Stimulated activated CD8-positive, alpha-beta memory T cell treated with anti-CD3 and anti-CD28 coated beads, Interleukin-15, amount 100 ng/mL, for 48 hours (primary cell): ENCODE results near the gene CABP7.
"Not testable (repeated sequence)": the region's sequence is repeated elsewhere in the genome, so short reads cannot be mapped to it uniquely, and the experiment has no call there.

Experiments used
- DNase-seq, 2 donors: peaks; one replicate each; pipeline ENCODE4 v3.0.0-alpha.2; 2020; ENCODE audit warnings: low read depth in 2 of 2

CABP7 gene

GRCh38 chr22:29748248-29748893 lies 28.6 kb downstream of the CABP7 start:
- no peak for DNase-seq

DNA sequence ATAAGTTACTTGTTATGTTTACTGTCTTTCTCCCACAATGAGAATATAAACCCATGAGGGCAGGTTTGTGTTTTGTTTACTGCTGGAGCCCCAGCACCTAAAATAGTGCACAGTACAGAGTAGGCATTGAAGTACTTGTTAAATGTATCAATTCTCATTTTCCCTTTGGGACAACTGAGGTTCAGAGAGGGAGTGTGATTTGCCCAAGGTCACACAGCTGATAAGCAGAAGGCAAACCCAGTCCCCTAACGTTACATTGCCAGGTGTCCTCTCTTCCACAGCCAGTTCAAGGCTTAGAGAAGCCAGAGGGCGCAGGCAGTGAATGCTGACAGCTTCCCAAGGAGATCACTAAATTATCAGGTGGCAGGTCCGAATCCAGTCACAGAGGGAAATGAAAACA lies 30.2 kb downstream of the CABP7 start:
- no peak for DNase-seq

- DNase-seq = no peak
These were observed 31.0 kb downstream of the CABP7 start for GRCh38 chr22:29750559-29751538.

GRCh38 chr22:29751669-29752068 lies 31.9 kb downstream of the CABP7 start:
- DNase-seq = no peak

DNA sequence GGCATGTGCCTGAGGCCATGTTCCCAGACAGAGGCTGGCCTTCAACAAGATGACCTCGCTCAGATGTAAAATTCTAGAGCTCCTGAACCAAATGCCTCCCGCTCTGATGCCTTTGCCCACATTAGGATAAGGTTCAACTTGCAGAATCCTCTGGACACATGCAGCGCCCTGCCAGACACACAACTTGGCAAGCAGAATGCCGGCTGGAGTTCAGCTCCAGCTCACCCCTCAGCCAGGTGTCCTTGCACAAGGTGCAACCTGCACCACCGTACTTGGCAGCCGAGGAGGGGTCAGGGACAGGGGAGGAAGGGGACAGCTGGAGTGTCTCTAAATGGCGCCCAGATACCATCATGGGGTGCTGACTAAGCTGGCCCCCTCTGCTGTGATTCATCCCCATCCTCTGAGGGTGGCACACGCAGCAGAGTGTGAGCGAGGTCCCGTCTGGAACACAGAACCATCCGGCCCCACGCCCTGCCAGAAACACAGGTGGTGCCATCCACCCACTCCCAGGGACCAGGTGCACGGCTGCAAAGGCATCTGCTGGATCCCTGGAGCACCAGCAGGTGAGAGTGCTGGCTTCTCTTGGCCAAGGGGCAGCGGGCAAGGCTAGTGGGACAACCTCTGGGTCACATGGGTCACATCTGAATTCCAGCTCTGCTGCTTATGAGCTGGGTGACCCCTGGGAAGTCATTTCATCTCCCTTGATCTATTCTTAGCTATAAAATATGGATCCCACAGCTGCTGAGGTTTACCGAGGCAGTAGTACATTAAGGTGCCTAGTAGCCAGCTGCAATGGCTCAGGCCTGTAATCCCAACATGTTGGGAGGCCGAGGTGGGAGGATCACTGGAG lies 34.2 kb downstream of the CABP7 start:
- DNase-seq = no peak

DNA sequence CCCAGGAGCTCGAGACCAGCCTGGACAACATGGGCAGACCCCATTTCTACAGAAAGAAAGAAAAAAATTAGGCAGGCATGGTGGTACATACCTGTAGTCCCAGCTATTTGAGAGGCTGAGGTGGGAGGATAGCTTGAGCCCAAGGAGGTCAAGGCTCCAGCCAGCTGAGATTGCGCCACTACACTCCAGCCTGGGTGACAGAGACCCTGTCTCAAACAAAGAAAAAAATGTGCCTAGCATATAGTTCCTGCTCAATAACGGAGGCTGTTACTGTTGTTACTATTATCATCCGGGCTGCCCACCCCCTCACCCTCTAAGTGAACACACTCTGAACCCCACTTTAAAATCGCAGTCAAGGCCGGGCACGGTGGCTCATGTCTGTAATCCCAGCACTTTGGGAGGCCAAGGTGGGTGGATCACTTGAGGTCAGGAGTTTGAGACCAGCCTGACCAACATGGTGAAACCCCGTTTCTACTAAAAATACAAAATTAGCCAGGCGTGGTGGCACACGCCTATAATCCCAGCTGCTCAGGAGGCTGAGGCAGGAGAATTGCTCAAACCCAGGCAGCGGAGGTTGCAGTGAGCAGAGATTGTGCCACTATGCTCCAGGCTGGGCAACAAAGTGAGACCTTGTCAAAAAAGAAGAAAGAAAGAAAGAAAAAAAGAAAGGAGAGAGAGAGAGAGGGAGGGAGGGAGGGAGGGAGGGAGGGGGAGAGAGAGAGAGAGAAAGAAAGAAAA lies 35.0 kb downstream of the CABP7 start:
- DNase-seq = not testable (repeated sequence)

DNA sequence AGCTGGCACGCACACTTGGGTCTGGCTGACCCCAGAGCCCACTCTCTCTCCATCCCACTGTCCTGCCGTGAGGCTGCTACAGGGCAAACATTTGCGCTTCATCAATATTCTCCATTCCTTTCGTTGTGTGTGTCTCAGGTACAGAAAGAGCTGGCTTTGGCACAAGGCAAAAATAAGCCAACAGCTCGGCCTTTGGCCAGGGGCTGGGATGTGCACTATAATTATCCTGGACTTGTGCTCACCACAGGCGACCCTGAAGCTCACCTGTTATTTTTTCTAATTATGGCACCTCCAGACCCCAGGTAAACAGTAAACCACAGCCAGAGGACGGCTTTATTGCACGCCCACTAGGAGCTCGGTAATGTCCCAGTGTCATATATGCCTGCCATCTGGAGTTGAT lies 36.1 kb downstream of the CABP7 start:
- no peak for DNase-seq

GRCh38 chr22:29756341-29756740 lies 36.5 kb downstream of the CABP7 start:
- DNase-seq = no peak

- DNase-seq = no peak
These were observed 37.3 kb downstream of the CABP7 start for GRCh38 chr22:29757096-29757495.

DNA sequence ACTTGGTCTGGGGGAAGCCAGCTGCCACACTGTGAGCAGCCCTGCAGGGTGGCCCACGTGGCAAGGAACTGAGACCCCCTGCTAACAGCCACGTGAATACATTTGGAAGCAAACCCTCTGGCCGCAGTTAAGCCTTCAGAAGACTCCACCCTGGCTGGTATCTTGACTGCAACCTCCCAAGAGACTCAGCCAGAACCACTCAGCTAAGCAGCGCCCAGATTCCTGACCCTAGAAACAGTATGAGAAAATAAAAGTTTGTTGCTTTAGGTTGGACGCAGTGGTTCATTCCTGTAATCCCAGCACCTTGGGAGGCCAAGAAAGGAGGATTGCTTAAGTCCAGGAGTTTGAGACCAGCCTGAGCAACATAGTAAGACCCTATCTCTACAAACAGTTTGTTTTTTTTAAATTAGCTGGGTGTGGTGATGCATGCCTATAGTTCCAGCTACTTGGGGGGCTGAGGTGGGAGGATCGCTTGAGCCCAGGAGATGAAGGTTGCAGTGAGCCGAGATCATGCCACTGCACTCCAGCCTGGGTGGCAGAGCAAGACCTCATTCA lies 38.3 kb downstream of the CABP7 start:
- DNase-seq = no peak

GRCh38 chr22:29758959-29759358 lies 39.2 kb downstream of the CABP7 start:
- DNase-seq = no peak

GRCh38 chr22:29762263-29762662 lies 42.5 kb downstream of the CABP7 start:
- DNase-seq = no peak

- DNase-seq = peak in 1 of 2 donors; percentile 4
These were observed 46.3 kb downstream of the CABP7 start for GRCh38 chr22:29765905-29766631.

GRCh38 chr22:29766632-29767170 lies 46.9 kb downstream of the CABP7 start, which contains the start of gene ZMAT5:
Gene ZMAT5, minus strand, starts transcription at chr22:29767007. Its CDS starts 18,463 bp downstream, at chr22:29748544.
- DNase-seq = peak; percentile 86 to 89

DNA sequence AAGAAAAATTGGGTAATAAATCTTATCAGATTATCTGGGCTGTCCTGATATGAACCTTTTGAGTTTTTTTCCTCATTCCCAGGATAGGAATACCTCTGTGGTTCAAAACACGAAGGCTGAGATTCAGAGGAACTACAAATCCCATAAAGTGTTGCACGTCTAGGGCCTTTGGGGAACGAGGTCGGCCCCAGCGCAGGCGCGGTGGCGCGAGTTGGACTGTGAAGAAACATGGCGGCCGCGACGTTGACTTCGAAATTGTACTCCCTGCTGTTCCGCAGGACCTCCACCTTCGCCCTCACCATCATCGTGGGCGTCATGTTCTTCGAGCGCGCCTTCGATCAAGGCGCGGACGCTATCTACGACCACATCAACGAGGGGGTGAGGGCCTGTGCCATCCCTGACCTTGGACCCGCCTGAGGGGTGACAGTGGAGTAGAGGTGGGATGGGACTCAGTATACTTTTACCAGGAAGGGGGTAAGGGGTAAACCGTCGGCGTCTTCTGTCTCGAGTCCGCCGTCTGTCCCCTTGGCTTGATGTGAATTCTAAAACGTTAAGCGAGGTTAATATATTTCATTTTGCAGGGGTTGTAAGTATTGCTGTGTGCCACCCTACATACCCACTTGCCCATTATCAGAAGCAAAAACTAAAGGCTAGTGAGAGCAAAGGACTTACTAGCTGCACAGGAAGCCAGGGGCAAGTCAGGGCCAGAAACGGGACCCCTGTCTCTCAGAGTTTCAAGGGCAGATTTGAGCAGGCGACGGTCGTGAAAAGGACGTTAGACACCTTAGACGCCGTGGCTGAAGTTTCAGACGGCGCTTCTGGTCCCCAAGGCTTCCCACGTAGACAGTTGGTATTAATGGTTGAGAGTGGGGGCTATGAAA lies 47.6 kb downstream of the CABP7 start, which contains the start of gene UQCR10:
Gene UQCR10 (plus strand): TSS at position 199 of the 881 bp plus-strand sequence. CDS start 30 bp downstream, at position 229.
- DNase-seq = peak; percentile 85 to 88

DNA sequence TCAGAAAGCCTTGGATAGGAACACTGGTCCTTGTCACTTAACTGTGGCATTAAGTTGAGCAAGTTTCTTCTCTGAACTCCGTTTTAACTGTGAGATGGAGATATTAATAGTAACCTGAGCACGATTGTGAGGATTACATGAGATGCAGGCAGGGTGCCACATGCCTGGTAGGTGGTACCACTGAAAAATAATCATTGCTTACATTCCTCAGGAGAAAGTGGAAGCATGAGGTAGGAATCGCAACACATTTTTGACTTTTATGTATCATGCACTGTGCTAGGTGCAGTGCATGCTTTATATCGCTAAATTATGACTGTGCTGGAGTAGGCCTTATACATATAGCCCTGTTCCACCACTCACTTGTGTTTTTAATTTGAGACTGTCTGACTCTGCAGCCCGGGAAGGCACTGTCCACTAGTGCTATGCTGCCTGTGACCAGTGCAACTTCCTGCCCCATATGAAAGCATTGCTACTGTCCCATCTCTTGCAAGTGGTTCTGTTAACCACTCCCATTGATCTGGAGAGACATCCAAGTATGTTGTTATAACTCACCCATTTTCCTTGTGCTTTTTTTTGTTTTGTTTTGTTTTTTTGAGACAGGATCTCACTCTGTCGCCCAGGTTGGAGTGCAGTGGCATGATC lies 48.4 kb downstream of the CABP7 start:
- DNase-seq = no peak

DNA sequence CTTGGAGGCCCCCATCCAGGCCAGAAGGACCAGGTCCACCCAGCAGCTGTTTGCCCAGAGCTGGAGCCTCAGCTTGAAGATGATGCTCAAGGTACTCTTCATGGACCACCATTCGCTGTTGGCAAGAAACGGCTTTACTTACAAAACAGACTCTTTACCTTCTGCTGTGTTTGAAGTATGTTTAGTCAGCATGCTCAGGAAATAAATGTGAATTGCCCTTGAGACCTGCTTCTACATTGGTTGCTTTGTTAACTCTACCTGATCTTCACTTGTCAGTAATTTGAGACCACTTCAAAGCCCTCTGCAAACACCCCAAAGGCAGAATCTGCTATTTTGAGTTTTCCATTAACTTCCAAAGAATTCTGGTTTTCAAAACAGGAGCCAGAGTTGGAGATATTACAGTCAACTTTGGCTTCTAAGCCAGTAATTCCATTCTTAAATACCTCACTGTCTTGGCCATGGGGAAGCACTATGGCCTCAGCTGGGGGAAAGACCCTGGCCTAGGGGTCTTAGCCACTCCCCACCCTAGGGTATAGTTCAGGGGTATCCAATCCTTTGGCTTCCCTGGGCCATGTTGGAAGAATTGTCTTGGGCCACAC lies 50.0 kb downstream of the CABP7 start:
- DNase-seq = no peak

DNA sequence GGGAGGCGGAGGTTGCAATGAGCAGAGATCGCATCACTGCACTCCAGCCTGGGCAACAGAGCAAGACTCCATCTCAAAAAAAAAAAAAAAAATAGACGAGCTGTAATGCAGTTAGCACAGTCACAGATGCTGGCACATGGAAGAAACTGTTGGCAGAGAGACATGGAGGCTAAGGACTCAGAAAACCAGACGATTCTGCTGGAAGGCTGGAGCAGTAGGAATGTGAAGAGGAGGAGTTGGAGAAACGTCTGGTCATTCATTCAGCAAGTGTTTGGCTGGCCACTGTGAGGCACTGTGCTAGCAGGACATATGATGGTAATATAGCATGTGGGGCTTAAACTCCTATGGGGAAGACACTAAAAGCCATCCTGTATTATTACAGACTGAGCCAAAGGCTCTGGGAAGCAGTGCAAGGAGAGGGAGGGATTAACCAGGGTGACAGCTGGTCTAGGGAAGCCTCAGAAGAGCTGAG lies 52.4 kb downstream of the CABP7 start:
- no peak for DNase-seq
